ENCODE results near the gene DVL1. TPM values are rescaled to one million over a fixed set of nuclear protein-coding genes. Genes with fewer than 3 reads are reported as not detected.
A peak's percentile ranks its signal among the peaks of the same experiment; 100 is the strongest.

Gene DVL1
- total and polyA plus RNA-seq, 8 donors: 41.3 to 229 (median 72.2) TPM

DNA sequence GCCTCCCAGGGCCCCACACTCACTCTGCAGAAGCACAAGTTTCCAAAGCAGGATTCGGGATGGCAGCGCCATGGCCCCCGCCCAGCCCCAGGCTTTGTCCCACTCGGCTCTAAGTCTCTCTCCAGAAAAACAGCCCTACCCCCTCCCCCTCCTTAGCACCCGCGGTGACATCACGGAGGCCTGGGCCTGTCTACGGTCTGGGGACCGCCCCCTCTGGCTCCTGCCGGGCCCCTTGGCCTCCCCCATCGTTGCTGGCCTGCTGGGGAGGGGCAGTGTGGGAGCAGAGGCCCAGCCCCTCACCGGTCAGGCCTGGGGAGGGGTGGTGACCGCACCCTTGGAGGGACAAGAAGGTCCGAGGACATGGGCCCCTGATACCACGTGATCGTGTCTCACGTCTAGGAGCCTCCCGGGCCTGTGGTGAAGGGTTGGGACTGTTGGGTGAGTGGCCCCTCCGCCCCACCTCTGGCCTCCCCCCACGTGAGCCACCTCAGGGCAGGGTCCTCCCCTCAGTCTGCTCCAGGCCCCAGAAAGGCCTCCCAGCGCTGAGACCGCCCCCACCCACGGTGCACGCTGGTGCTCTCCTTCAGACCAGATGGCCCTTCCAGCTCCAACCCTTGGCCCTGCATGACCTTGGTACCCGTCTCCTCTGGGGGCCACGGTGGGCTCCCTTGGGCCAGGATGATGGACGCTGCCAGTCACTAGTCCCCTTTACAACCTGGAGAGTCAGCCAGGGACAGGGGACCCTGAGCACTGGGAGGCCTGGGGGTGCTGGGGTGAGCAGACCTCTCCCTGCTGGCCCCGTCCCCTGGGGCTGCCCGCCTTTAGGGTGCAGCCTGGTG, 9.4 kb upstream of the DVL1 start, which contains the start of gene MXRA8:
Gene MXRA8 (minus strand): TSS at position 123 of the 839 bp plus-strand sequence. CDS start 51 bp downstream, at position 72.
- Histone ChIP-seq H3K36me3 (peaks cover 0 to 13% (median 4%) of the 10 kb centered on the region in 4 donors), H3K9me3 (no peaks in the 10 kb centered on the region), H3K4me3 (peak within 1 kb of the TSS; percentile 46 to 52 (median 50)), H3K27me3 (peaks cover 0 to 70% (median 39%) of the 10 kb centered on the region in 3 donors), H3K4me1 (peaks cover 54 to 84% (median 72%) of the 10 kb centered on the region in 4 donors), H3K27ac (peak within 1 kb of the TSS; percentile 77 to 89 (median 85))
- WGBS, 5 donors: 15 to 27% (median 22%) methylated on average over 14 to 29 of the region's 29 CpGs
- intact Hi-C loops (cut with DNase I; ENCODE audit: low total_unique reads): no loop called here
- TF ChIP-seq, protein P1, sequence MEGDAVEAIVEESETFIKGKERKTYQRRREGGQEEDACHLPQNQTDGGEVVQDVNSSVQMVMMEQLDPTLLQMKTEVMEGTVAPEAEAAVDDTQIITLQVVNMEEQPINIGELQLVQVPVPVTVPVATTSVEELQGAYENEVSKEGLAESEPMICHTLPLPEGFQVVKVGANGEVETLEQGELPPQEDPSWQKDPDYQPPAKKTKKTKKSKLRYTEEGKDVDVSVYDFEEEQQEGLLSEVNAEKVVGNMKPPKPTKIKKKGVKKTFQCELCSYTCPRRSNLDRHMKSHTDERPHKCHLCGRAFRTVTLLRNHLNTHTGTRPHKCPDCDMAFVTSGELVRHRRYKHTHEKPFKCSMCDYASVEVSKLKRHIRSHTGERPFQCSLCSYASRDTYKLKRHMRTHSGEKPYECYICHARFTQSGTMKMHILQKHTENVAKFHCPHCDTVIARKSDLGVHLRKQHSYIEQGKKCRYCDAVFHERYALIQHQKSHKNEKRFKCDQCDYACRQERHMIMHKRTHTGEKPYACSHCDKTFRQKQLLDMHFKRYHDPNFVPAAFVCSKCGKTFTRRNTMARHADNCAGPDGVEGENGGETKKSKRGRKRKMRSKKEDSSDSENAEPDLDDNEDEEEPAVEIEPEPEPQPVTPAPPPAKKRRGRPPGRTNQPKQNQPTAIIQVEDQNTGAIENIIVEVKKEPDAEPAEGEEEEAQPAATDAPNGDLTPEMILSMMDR (IDR thresholded peaks at IDR 0.05): no peak
- peak in 1 of 3 donors; percentile 23 for TF ChIP-seq POLR2AphosphoS5 (IDR thresholded peaks at IDR 0.05)
- peak in 1 of 2 donors; percentile 93 for DNase-seq

DNA sequence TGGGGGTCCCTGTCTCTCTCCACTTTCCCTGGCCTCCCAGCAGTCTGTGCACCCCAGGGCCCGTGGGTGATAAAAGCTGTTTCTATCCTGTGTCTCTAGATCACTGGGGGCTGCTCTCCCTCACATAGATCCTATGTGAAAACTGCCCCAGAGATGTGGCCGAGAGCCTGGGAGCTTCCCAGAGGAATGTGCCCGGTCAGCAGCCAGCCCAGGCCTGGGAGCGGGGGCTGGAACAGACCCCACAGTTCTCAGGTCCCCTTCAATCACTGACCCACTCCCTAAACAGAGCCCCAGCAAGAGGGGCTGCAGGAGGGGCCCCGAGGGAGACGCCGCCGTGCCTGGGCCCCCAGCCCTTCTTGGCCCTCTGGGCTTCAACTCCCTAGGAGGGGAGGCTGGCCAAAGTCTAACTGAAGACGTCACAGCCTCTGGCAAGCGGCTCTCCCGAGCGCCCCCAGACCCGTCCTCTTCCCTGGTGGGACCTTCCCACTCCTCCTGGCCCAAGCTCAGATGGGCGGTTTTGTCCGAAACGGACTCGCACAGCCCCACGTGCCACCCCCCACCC, 8.7 kb upstream of the DVL1 start:
- Histone ChIP-seq H3K4me3 (peak overlapping the region; percentile 46 to 52 (median 50)), H3K27ac (peak overlapping the region; percentile 77 to 89 (median 85)), H3K27me3 (peaks cover 0 to 77% (median 46%) of the 10 kb centered on the region in 3 donors), H3K36me3 (peaks cover 0 to 20% (median 8%) of the 10 kb centered on the region in 4 donors), H3K9me3 (no peaks in the 10 kb centered on the region), H3K4me1 (peaks cover 61 to 90% (median 79%) of the 10 kb centered on the region in 4 donors)
- no peak for DNase-seq
- WGBS, 5 donors: 9 to 21% (median 14%) methylated on average over 13 to 18 of the region's 18 CpGs
- TF ChIP-seq POLR2A (IDR thresholded peaks at IDR 0.05): no peak
- no peak for TF ChIP-seq EP300 (IDR thresholded peaks at IDR 0.05)
- no peak for TF ChIP-seq POLR2AphosphoS5 (IDR thresholded peaks at IDR 0.05)
- TF ChIP-seq, protein P1 (IDR thresholded peaks at IDR 0.05): no peak
- intact Hi-C loops (cut with DNase I; ENCODE audit: low total_unique reads): no loop called here

DNA sequence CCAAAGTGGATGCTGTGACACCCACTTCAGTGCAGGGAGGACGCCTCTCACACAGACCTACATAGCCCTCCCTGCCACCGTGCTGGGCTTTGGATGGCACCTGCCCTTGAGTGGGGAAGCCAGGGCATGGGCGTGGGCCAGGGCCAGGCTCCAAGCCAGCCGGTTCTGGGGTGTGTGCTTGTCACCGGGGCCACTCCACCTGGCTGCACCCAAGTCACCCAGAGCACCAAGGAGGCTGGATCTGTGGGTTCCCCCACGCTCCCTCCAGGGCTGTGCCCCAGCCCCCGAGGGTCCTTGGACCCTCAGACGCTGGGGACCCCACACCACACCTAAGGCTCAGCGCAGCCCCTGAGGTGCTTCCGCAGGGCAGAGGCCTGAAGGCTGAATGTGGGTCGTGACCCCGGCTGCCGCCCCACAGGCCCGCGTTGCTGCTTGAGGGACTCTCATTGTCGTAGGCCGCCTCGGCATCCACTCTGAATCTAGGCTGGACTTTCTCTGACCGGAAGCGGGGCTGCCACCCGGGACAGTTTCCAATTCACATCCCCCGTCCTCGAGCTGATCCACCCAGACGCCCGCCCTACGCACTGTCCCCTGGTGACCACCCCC, 7.7 kb upstream of the DVL1 start:
- TF ChIP-seq EP300 (IDR thresholded peaks at IDR 0.05) (no peak), POLR2A (IDR thresholded peaks at IDR 0.05) (no peak), POLR2AphosphoS5 (IDR thresholded peaks at IDR 0.05) (peak in 1 of 3 donors; percentile 9)
- TF ChIP-seq, protein P1 (IDR thresholded peaks at IDR 0.05): no peak
- intact Hi-C loops (cut with DNase I; ENCODE audit: low total_unique reads): no loop called here
- Histone ChIP-seq H3K9me3 (no peaks in the 10 kb centered on the region), H3K36me3 (peaks cover 0 to 23% (median 8%) of the 10 kb centered on the region in 4 donors), H3K27me3 (peaks cover 0 to 87% (median 50%) of the 10 kb centered on the region in 3 donors), H3K4me1 (peaks cover 63 to 98% (median 88%) of the 10 kb centered on the region in 4 donors), H3K27ac (peak overlapping the region; percentile 1 to 89 (median 85)), H3K4me3 (peak overlapping the region; percentile 46 to 52 (median 50))
- DNase-seq: peak; percentile 42 to 73
- WGBS, 5 donors: 40 to 49% (median 45%) methylated on average over 16 to 26 of the region's 26 CpGs
